OCI-LY1 (cell line): ENCODE results near the gene TNFAIP8L2.

Experiments used
- CTCF ChIP-seq: fragments of 200-600 bp; sonication (generic), shearing (Covaris generic); IDR thresholded peaks from 2 replicates; pipeline ENCODE4 v1.5.1; 2017; ENCODE audit warnings: mild to moderate bottlenecking, antibody characterized with exemption, low read length, moderate library complexity, mixed read lengths
- EZH2 ChIP-seq: fragments of 200-600 bp; sonication (generic), shearing (Covaris generic); IDR thresholded peaks from 2 replicates; pipeline ENCODE4 v1.8.0; 2017; ENCODE audit warnings: borderline replicate concordance, mixed run types, mild to moderate bottlenecking, antibody characterized with exemption, low read length, moderate library complexity, mixed read lengths

GRCh38 chr1:151143057-151143435, 13.4 kb upstream of the TNFAIP8L2 start:
- TF ChIP-seq CTCF (no peak), EZH2 (no peak)
